ENCODE results near the gene SENP2. TPM values are rescaled to one million over a fixed set of nuclear protein-coding genes. Genes with fewer than 3 reads are reported as not detected.

SENP2 gene
- total and polyA plus RNA-seq, 2 of the 13 experiments (the other 11 are each of a cell fraction or from before 2014, with no cell fraction given) = 7.7 to 46.2 TPM

GRCh38 chr3:185659942-185660921 is 74.1 kb downstream of the SENP2 start (continued):
- TF ChIP-seq ZNF142 (CRISPR knock-in tag; IDR thresholded peaks at IDR 0.05) (no peak), MXI1 (IDR thresholded peaks at IDR 0.05; ENCODE audit: borderline replicate concordance, low read depth, low read length) (0 out of 3 replicates have a peak, but pooled peaks have one; percentile 3), ZNF572 (CRISPR knock-in tag; IDR thresholded peaks at IDR 0.05) (0 out of 2 replicates have a peak, but pooled peaks have one; percentile 13), PHF8 (CRISPR knock-in tag; IDR thresholded peaks at IDR 0.05) (0 out of 2 replicates have a peak, but pooled peaks have one; percentile 21), RXRB (CRISPR knock-in tag; IDR thresholded peaks at IDR 0.05; ENCODE audit: borderline replicate concordance) (0 out of 2 replicates have a peak, but pooled peaks have one; percentile 31), ZNF547 (CRISPR knock-in tag; IDR thresholded peaks at IDR 0.05) (0 out of 2 replicates have a peak, but pooled peaks have one; percentile 46), HNF4A (CRISPR knock-in tag; IDR thresholded peaks at IDR 0.05) (no peak), ZNF33B (CRISPR knock-in tag; IDR thresholded peaks at IDR 0.05) (0 out of 2 replicates have a peak, but pooled peaks have one; percentile 57), MAFF (IDR thresholded peaks at IDR 0.05; ENCODE audit: low read depth, low read length) (peak; percentile 85), MZF1 (CRISPR knock-in tag; IDR thresholded peaks at IDR 0.05; ENCODE audit: borderline replicate concordance) (no peak), ZNF703 (CRISPR knock-in tag; IDR thresholded peaks at IDR 0.05; ENCODE audit: borderline replicate concordance) (no peak), PHF20 (CRISPR knock-in tag; IDR thresholded peaks at IDR 0.05) (no peak), REPIN1 (CRISPR knock-in tag; IDR thresholded peaks at IDR 0.05; ENCODE audit: borderline replicate concordance, low read depth) (no peak), STAG1 (CRISPR knock-in tag; IDR thresholded peaks at IDR 0.05) (peak; percentile 90), CHCHD3 (CRISPR knock-in tag; IDR thresholded peaks at IDR 0.05) (no peak), YEATS2 (CRISPR knock-in tag; IDR thresholded peaks at IDR 0.05; ENCODE audit: borderline replicate concordance) (0 out of 2 replicates have a peak, but pooled peaks have one; percentile 24), ATRX (CRISPR knock-in tag; IDR thresholded peaks at IDR 0.05; ENCODE audit: borderline replicate concordance) (no peak), KDM2A (CRISPR knock-in tag; IDR thresholded peaks at IDR 0.05; ENCODE audit: borderline replicate concordance, low read depth) (peak; percentile 57; the same call in 1 of the 2 replicates), SMAD1 (CRISPR knock-in tag; IDR thresholded peaks at IDR 0.05; ENCODE audit: borderline replicate concordance, low read depth) (peak; percentile 41; the same call in 1 of the 2 replicates)

All from HepG2 (cell line).